H4 (cell line): ENCODE measurements around the gene TBP. TPM values are rescaled to one million over a fixed set of nuclear protein-coding genes. Genes with fewer than 3 reads are reported as not detected.

ENCODE experiments used
- DNase-seq: peaks from one replicate; pipeline ENCODE4 v3.0.0-alpha.2; 2015; ENCODE audit warnings: low spot score
- total RNA-seq: library from RNA; depleted of rRNA; stranded (reverse); fragments of >200 nt; shearing (Covaris generic); gene quantifications from 2 replicates; pipeline ENCODE4 v1.2.3, GENCODE V29; 2014

TBP gene
- total RNA-seq, 1 experiment from 2014 or later, result 13.1 TPM

DNA sequence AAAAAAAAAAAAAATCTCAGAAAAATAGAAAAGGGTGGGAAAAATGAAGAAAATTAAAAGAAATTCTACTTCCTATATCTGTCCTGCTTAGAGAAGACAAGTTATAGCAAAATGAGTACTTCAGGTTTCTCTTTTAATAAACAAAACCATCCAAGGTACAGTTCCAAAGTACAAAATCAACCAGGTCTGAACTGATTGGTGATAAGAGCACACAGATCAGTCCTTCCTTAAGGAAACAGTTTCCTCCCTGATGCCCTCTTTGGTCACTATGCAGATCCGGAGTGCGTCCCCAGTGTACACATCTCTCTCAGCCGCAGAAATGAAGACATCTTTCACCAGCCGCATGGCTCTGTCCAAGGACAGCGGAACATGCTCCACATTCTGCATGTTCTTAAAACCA lies 19.2 kb upstream of the TBP start:
- no peak for DNase-seq

- no peak for DNase-seq
Measured at GRCh38 chr6:170536671-170537070, 17.5 kb upstream of the TBP start.

DNA sequence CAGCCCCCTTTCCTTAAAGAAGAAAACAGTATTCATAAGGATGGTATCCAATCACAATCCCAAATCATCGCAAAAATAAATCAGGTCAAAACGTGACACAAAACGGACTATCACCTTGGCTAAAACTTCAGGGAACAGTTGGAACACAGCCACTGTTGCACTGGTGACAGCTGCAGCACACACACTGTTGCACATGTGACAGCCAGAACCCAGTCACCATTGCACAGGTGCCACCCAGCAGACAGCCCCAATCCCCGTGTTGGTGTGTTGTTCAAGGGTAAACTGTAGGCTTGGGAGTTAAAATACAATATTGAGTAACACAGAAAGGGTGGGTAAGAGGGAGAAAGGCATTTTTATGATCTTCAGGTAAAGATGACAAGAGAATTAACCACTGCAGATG lies 16.8 kb upstream of the TBP start:
- DNase-seq, result no peak

- DNase-seq, result no peak
Measured at GRCh38 chr6:170542031-170542719, 12.0 kb upstream of the TBP start.

- no peak for DNase-seq
Measured at GRCh38 chr6:170545405-170545804, 8.8 kb upstream of the TBP start.

- peak; percentile 90 for DNase-seq
Measured at GRCh38 chr6:170552765-170553533, 1.2 kb upstream of the TBP start, which contains the start of gene PSMB1. TSS of gene PSMB1 (minus strand) at chr6:170553307. CDS start at chr6:170553242, 65 bp downstream.

- peak; percentile 13 for DNase-seq
Measured at GRCh38 chr6:170553534-170554012, 596 bp upstream of the TBP start.

GRCh38 chr6:170554796-170555137 lies 598 bp downstream of the TBP start:
- no peak for DNase-seq

- DNase-seq, result no peak
Measured at GRCh38 chr6:170555305-170555704, 1.1 kb downstream of the TBP start.

DNA sequence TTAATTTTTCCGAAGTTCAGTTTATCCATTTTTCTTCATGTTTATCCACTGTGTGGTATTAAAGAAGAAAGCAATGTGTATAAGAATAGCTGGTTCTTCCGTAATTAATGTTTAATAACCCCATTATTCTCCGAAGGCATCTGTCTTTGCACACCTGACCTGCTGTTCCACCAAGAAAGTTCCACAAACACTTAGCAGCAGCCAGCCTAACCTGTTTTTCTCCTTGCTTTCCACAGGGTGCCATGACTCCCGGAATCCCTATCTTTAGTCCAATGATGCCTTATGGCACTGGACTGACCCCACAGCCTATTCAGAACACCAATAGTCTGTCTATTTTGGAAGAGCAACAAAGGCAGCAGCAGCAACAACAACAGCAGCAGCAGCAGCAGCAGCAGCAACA lies 7.4 kb downstream of the TBP start:
- no peak for DNase-seq

DNA sequence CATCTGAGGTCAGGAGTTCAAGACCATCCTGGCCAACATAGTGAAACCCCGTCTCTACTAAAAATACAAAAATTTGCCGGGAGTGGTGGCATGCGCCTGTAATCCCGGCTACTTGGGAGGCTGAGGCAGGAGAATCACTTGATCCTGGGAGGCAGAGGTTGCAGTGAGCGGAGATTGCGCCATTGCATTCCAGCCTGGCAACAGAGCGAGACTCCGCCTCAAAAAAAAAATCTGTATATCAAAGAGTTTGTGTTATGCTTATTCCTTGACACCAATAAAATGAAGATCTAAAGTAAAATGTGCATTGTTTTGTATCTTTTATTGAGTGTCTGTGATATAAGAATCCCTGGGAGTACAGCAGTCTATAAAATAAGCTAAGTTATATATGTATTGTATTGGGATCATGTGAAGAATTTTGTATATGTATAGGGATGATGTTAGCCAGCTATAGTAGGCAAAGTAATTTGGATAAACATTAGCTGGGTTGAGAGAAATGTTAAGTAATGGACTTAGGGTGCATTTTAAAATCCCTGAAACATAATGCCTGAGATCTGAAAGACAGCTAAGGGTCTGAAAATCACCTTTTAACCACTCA lies 10.9 kb downstream of the TBP start:
- no peak for DNase-seq

- DNase-seq, result no peak
Measured at GRCh38 chr6:170572704-170573466, 18.7 kb downstream of the TBP start.

- no peak for DNase-seq
Measured at GRCh38 chr6:170575250-170575649, 21.1 kb downstream of the TBP start.

GRCh38 chr6:170578909-170579308 lies 24.7 kb downstream of the TBP start:
- DNase-seq, result no peak

DNA sequence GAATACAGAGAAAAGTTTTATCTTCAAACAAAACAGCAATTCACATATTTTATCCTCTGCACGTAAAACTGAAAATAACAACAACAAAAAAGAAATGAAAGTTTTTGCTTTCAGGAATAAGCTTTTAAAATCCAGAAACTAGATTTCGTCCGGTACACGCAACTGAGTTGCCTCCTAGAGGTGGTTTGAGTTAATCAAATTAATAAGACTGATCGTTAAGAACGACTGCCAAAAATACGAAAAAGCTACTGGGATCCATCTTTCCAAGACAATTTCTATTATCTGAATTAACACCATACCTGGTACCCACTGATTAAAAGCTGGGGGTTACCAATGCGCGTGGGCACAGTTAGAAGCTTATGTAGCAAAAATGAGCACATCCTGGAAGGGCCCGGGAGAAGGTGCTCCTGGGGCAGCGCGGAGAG lies 29.6 kb downstream of the TBP start:
- no peak for DNase-seq

- DNase-seq, result peak; percentile 81
Measured at GRCh38 chr6:170584181-170584953, 30.2 kb downstream of the TBP start, which contains the start of gene PDCD2. TSS of gene PDCD2 (minus strand) at chr6:170584637. CDS start at chr6:170584581, 56 bp downstream.

DNA sequence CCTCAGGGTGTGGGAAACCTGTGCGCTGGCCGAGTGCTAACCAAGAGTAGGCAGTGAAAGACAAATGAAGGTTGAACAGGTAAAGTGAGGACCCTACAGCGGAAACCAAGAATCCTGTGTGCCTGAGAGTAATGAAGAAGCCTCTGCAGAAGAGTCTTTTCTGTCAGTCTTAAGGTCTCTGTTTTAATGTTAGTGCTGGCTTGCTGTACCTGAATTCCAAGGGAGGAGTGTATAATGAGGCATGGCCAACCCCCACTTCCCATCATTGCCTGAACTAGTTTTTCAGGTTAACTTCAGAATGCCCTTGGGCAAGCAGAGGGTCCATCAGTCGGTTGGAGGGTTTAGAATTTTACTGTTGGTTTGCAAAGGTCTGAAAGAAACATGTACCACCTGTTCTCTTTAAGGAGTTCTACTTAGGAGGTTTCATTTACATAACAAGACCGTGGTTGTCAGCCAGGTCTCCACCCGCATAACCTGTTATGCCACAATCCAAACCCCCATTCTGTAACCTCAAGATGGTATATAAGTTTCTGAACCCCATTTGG lies 30.9 kb downstream of the TBP start:
- no peak for DNase-seq

- no peak for DNase-seq
Measured at GRCh38 chr6:170590725-170591124, 36.6 kb downstream of the TBP start.

DNA sequence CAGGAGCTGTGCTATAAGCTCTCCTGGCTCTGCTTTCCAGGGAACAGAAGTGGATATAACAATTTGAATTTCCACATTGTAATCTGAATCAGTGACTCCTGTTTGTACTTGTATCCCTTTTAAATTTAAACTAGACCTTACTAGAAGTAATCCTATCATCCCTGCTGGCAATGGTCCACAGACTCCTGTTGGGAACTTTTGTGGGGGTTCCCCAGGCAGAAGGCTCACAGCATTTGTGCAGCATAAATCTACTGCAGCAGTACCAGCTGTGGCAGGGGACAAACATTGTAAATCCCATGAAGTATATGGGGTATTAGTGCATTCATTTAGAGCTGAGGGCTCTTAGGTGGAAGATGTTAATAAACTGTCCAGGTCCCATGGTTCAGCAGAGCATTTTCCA lies 42.3 kb downstream of the TBP start:
- no peak for DNase-seq

DNA sequence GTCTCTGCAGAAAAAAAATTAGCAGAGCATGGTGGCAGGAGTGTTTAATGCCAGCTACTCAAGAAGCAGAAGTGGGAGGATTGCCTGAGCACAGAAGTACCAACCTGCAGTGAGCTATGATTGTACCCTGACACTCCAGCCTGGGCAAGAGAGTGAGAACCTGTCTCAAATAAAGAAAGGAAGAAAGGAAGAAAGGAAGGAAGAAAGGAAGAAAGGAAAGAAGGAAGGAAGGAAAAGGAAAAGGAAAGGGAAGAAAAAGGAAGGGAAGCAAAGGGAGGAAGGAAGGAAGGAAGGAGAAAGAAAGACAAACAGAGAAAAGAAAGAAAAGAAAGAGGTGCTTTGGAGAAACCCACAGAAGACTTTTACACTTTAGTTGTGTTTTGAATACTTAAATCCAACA lies 43.1 kb downstream of the TBP start:
- no peak for DNase-seq
